ENCODE data around the gene WWOX.

- no peak for TF ChIP-seq CTCF (optimal IDR thresholded peaks at IDR 0.05 in 1 of 3, IDR thresholded peaks at IDR 0.05 in 1 of 3, conservative IDR thresholded peaks at IDR 0.05 in 1 of 3; ENCODE audit: extremely low read depth in 1 of 3, insufficient read depth in 2 of 3, low read length in 3 of 3)
- no peak for TF ChIP-seq EZH2 (IDR thresholded peaks at IDR 0.05; ENCODE audit: low read length)
Measured at GRCh38 chr16:78407191-78407590, 307.7 kb downstream of the WWOX start.

All from keratinocyte (primary cell).